HepG2 (cell line): ENCODE data around the gene ASL. TPM values are rescaled to one million over a fixed set of nuclear protein-coding genes. Genes with fewer than 3 reads are reported as not detected.
A peak's percentile ranks its signal among the peaks of the same experiment; 100 is the strongest.

ENCODE experiments used
- ATAC-seq: fragments of 200-7000 bp; cut with Tn5 transposase; 3 replicates; pipeline ENCODE4 v1.9.1; 2020; ENCODE audit warnings: mild to moderate bottlenecking, moderate library complexity
- BruUV-seq: library from RNA; stranded (reverse); fragments of 400-500 nt; replicated peaks from 2 replicates; lab custom pipeline; 2021; lab: Mats Ljungman, UMichigan
- CTCF ChIA-PET: fragments of 300-600 bp; formaldehyde crosslinking; extraction: SDS; loops from one replicate; lab custom pipeline; 2021; ENCODE audit warnings: low total read pairs, inconsistent platforms, low intra/inter-chr PET ratio; lab: Yijun Ruan, JAX
- POLR2A ChIA-PET: fragments of 350-600 bp; sonication (Branson Sonifier 250); formaldehyde crosslinking; loops from one replicate; lab custom pipeline; 2020; ENCODE audit warnings: antibody characterized with exemption, inconsistent platforms; lab: Yijun Ruan, JAX
- DNase-seq: peaks from one replicate; pipeline ENCODE4 v3.0.0-alpha.2; 2015; ENCODE audit warnings: low spot score
- FAIRE-seq: peaks from 3 replicates; lab custom pipeline; 2011; peaks lifted over from hg19 to GRCh38; lab: Jason Lieb, UNC
- H2AFZ ChIP-seq: one replicate; pipeline ENCODE4 v1.6.1; 2011; ENCODE audit warnings: low read length, inconsistent platforms
- H3K27ac ChIP-seq: fragments of 300-600 bp; 3 replicates; pipeline ENCODE4 v1.8.0; 2011; ENCODE audit warnings: mixed run types, mild to moderate bottlenecking, mixed read lengths, low read length, inconsistent platforms; ENCODE audit not compliant: insufficient read depth; ENCODE audit errors: extremely low read length
- H3K27me3 ChIP-seq, 2 experiments: fragments of 200-600 bp in 1 of 2; 2 replicates in 1 of 2; 3 replicates in 1 of 2; pipeline versions ENCODE4 v1.6.0 to v1.8.0; 2011; ENCODE audit warnings: low read length in 2 of 2, mild to moderate bottlenecking in 2 of 2, moderate library complexity in 2 of 2, inconsistent platforms in 1 of 2; ENCODE audit not compliant: insufficient read depth in 2 of 2, control insufficient read depth in 1 of 2
- H3K36me3 ChIP-seq, 2 experiments: fragments of 200-600 bp in 1 of 2; replicated peaks in 1 of 2; 2 replicates in 1 of 2; 3 replicates in 1 of 2; pipeline versions ENCODE4 v1.5.1 to v1.8.0; 2011; ENCODE audit warnings: low read length in 2 of 2, inconsistent platforms in 1 of 2; ENCODE audit not compliant: insufficient read depth in 2 of 2, control insufficient read depth in 1 of 2
- H3K4me1 ChIP-seq: 2 replicates; pipeline ENCODE4 v1.5.1; 2012; ENCODE audit warnings: low read length, inconsistent platforms; ENCODE audit not compliant: insufficient read depth
- H3K4me2 ChIP-seq: 2 replicates; pipeline ENCODE4 v1.6.0; 2011; ENCODE audit warnings: low read depth, low read length, inconsistent platforms
- H3K4me3 ChIP-seq, 3 experiments: fragments of 200-600 bp in 1 of 3; sonication (generic), shearing (Covaris generic) in 1 of 3; replicated peaks in 1 of 3; 2 replicates each; pipeline ENCODE4 v1.5.1; 2011 to 2016; ENCODE audit warnings: low read length in 3 of 3, inconsistent platforms in 2 of 3, low read depth in 2 of 3, mild to moderate bottlenecking in 2 of 3, control low read depth in 1 of 3, mixed read lengths in 1 of 3; ENCODE audit not compliant: insufficient read depth in 1 of 3
- H3K79me2 ChIP-seq: one replicate; pipeline ENCODE4 v1.6.1; 2011; ENCODE audit warnings: low read length, inconsistent platforms; ENCODE audit not compliant: insufficient read depth
- H3K9ac ChIP-seq: 2 replicates; pipeline ENCODE4 v1.6.0; 2011; ENCODE audit warnings: mild to moderate bottlenecking, low read depth, low read length, inconsistent platforms; ENCODE audit not compliant: insufficient read depth
- H3K9me3 ChIP-seq: 2 replicates; pipeline ENCODE4 v1.5.1; 2012; ENCODE audit warnings: mild to moderate bottlenecking, low read length
- H4K20me1 ChIP-seq: 2 replicates; pipeline ENCODE4 v1.6.0; 2011; ENCODE audit warnings: inconsistent platforms, mild to moderate bottlenecking, low read length, moderate library complexity; ENCODE audit not compliant: insufficient read depth
- ADNP ChIP-seq: sonication (generic); formaldehyde crosslinking; IDR thresholded peaks from 2 replicates; pipeline ENCODE4 v1.4.0; 2020; ENCODE audit warnings: missing genetic modification reagents
- CEBPG ChIP-seq: IDR thresholded peaks from 2 replicates; pipeline ENCODE4 v1.6.1; 2016
- DMAP1 ChIP-seq: IDR thresholded peaks from 2 replicates; pipeline ENCODE4 v1.6.1; 2016
- FOXK1 ChIP-seq: sonication (generic); formaldehyde crosslinking; IDR thresholded peaks from 2 replicates; pipeline ENCODE4 v1.4.0; 2020; ENCODE audit warnings: low read depth, missing genetic modification reagents, borderline replicate concordance
- HNRNPLL ChIP-seq: fragments of 200-400 bp; formaldehyde crosslinking; IDR thresholded peaks from 2 replicates; pipeline ENCODE4 v1.6.1; 2017; ENCODE audit warnings: mild to moderate bottlenecking, low read depth, low read length; ENCODE audit not compliant: poor library complexity, severe bottlenecking
- RFX5 ChIP-seq: IDR thresholded peaks from 2 replicates; pipeline ENCODE4 v1.6.1; 2011; ENCODE audit warnings: low read depth, low read length, improper control_type of control experiment
- THAP11 ChIP-seq: IDR thresholded peaks from 2 replicates; pipeline ENCODE4 v1.6.1; 2016; ENCODE audit warnings: missing biosample characterization, missing genetic modification reagents
- ZBTB26 ChIP-seq: IDR thresholded peaks from 2 replicates; pipeline ENCODE4 v1.6.1; 2016; ENCODE audit warnings: missing compliant biosample characterization, missing genetic modification reagents, borderline replicate concordance
- ZNF329 ChIP-seq: sonication (generic); formaldehyde crosslinking; IDR thresholded peaks from 2 replicates; pipeline ENCODE4 v1.9.0; 2021; ENCODE audit warnings: low read depth, mild to moderate bottlenecking, missing genetic modification reagents
- ZNF570 ChIP-seq: sonication (generic); formaldehyde crosslinking; IDR thresholded peaks from 2 replicates; pipeline ENCODE4 v1.4.0; 2020; ENCODE audit warnings: mild to moderate bottlenecking, missing genetic modification reagents, borderline replicate concordance
- ZNF609 ChIP-seq: sonication (generic); formaldehyde crosslinking; IDR thresholded peaks from 2 replicates; pipeline ENCODE4 v1.4.0; 2020; ENCODE audit warnings: mild to moderate bottlenecking, missing genetic modification reagents, borderline replicate concordance
- ZNF766 ChIP-seq: sonication (generic); formaldehyde crosslinking; IDR thresholded peaks from 2 replicates; pipeline ENCODE4 v1.5.0; 2020; ENCODE audit warnings: missing genetic modification reagents, borderline replicate concordance
- WGBS: methylation state at CpG from one replicate; pipeline ENCODE4 v1.1.6; 2017; ENCODE audit warnings: low lambda C conversion rate; 5-methylcytosine and 5-hydroxymethylcytosine counted together
- in situ Hi-C: cut with HindIII; loops from 2 replicates; pipeline ENCODE4 v1.10.0; 2017; ENCODE audit warnings: low pct_unique_long_range_greater_than_20kb; ENCODE audit not compliant: extremely low pct_ligation_motif_present
- intact Hi-C: fragments of 100-400 bp; cut with micrococcal nuclease; formaldehyde crosslinking; loops from one replicate; pipeline ENCODE4 v1.10.0; 2022; ENCODE audit not compliant: unreplicated experiment
- polyA plus RNA-seq, 8 experiments: library from polyadenylated mRNA; depleted of rRNA in 3 of 8; stranded (reverse) in 7 of 8; unstranded in 1 of 8; fragments of >200 nt; fragmentation: Illumina TruSeq in 4 of 8; extraction: Trizol in 4 of 8; gene quantifications; 2 replicates each; pipeline versions ENCODE4 v1.2.1 to v1.2.3, GENCODE V29; 2011 to 2016; ENCODE audit warnings: low read depth in 4 of 8, missing spikeins in 1 of 8, mixed read lengths in 1 of 8; ENCODE audit not compliant: insufficient read depth in 1 of 8
- total RNA-seq, 5 experiments: library from RNA; depleted of rRNA; stranded (reverse); fragments of >200 nt; fragmentation: Illumina TruSeq; extraction: Trizol; gene quantifications; 2 replicates each; pipeline ENCODE4 v1.2.3, GENCODE V29; 2016; ENCODE audit warnings: low read depth in 1 of 5
- TF ChIP-seq, protein P1 (sequence below): sonication (generic); formaldehyde crosslinking; IDR thresholded peaks from 2 replicates; pipeline ENCODE4 v1.4.0; 2020; ENCODE audit warnings: low read depth, mild to moderate bottlenecking, missing genetic modification reagents
- TF ChIP-seq, protein P2 (sequence below): sonication (generic); formaldehyde crosslinking; IDR thresholded peaks from 2 replicates; pipeline ENCODE4 v1.4.0; 2020; ENCODE audit warnings: missing genetic modification reagents

The ASL gene
- total and polyA plus RNA-seq, 2 of the 13 experiments (the other 11 are each of a cell fraction or from before 2014, with no cell fraction given), result 71.4 to 96.5 TPM

DNA sequence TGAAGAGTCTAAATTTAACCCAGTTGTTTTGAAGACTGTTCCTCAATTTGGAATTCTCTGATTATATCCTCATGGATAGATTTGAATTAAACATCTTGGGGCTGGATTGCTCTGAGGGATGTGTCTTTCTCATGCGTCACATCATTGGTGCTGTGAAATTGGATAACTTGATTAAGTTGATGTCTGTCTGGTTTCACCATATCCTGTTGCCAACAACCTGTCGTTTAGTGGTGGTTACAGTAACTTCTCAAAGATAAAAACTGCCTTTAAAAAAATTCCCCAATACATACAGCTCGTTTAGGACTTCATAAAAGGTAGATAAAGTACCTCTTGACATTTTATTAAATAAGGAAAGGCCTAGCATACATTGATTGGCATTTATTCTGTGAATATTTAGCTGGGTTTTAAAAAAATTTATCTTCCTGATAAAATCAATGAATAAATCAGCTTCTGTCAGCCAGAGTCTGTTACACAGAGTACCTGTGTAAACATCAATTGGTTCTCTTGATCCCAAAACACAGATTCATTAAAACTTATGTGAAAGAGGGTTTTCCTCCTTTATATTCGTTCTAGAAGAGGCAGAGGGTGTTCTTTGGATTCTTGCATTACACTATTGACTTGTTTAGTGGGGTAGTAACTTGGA lies 49.6 kb downstream of the ASL start:
- ChIA-PET POLR2A (interaction anchor here (1.6 kb wide), 1 partner anchor 11 kb away, joined by 8 read pairs; the partner anchor contains the start of gene CRCP), CTCF (no interaction called here)
- Histone ChIP-seq H3K9ac (no peak overlapping the region), H3K27ac (peak overlapping the region; percentile 46), H3K9me3 (no peaks in the 10 kb centered on the region), H3K4me1 (peaks cover 58% of the 10 kb centered on the region), H3K27me3 (no peaks in the 10 kb centered on the region), H3K4me2 (peak overlapping the region; percentile 44; the same call in 1 of the 2 replicates), H2AFZ (no peak overlapping the region), H3K79me2 (peaks cover 72% of the 10 kb centered on the region), H3K36me3 (peaks cover 0 to 10% of the 10 kb centered on the region in 2 experiments; a peak in 1 of 5 replicates), H4K20me1 (no peaks in the 10 kb centered on the region), H3K4me3 (no peak overlapping the region)
- no peak for TF ChIP-seq THAP11 (CRISPR knock-in tag)
- no peak for TF ChIP-seq ZNF329
- TF ChIP-seq, protein P1, sequence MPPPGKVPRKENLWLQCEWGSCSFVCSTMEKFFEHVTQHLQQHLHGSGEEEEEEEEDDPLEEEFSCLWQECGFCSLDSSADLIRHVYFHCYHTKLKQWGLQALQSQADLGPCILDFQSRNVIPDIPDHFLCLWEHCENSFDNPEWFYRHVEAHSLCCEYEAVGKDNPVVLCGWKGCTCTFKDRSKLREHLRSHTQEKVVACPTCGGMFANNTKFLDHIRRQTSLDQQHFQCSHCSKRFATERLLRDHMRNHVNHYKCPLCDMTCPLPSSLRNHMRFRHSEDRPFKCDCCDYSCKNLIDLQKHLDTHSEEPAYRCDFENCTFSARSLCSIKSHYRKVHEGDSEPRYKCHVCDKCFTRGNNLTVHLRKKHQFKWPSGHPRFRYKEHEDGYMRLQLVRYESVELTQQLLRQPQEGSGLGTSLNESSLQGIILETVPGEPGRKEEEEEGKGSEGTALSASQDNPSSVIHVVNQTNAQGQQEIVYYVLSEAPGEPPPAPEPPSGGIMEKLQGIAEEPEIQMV (CRISPR knock-in tag), result no peak
- TF ChIP-seq RFX5, result no peak
- TF ChIP-seq, protein P2, sequence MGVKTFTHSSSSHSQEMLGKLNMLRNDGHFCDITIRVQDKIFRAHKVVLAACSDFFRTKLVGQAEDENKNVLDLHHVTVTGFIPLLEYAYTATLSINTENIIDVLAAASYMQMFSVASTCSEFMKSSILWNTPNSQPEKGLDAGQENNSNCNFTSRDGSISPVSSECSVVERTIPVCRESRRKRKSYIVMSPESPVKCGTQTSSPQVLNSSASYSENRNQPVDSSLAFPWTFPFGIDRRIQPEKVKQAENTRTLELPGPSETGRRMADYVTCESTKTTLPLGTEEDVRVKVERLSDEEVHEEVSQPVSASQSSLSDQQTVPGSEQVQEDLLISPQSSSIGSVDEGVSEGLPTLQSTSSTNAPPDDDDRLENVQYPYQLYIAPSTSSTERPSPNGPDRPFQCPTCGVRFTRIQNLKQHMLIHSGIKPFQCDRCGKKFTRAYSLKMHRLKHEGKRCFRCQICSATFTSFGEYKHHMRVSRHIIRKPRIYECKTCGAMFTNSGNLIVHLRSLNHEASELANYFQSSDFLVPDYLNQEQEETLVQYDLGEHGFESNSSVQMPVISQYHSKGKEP, result no peak
- TF ChIP-seq FOXK1, result no peak
- TF ChIP-seq ZNF766 (CRISPR knock-in tag), result no peak
- TF ChIP-seq ADNP (CRISPR knock-in tag), result no peak
- TF ChIP-seq DMAP1, result no peak
- TF ChIP-seq ZNF570, result no peak
- TF ChIP-seq ZNF609 (CRISPR knock-in tag), result no peak
- no peak for TF ChIP-seq ZBTB26
- TF ChIP-seq CEBPG (CRISPR knock-in tag), result no peak
- TF ChIP-seq HNRNPLL, result no peak
- in situ Hi-C loops (no loop called here), intact Hi-C loops (no loop called here)
- ATAC-seq, result no peak
- BruUV-seq, result no TSS peak
- DNase-seq, result no peak
- no peak for FAIRE-seq
- 73% methylated on average over 4 of the region's 4 CpGs for WGBS
